Activated CD8-positive, alpha-beta memory T cell treated with anti-CD3 and anti-CD28 coated beads for 1 hour (primary cell): Measurements from ENCODE around the gene TMEM17.

Experiments
- DNase-seq, 2 donors: peaks; one replicate each; pipeline ENCODE4 v3.0.0-alpha.2; 2020; ENCODE audit warnings: low read depth in 1 of 2; ENCODE audit errors: extremely low read depth in 1 of 2

The TMEM17 gene

DNA sequence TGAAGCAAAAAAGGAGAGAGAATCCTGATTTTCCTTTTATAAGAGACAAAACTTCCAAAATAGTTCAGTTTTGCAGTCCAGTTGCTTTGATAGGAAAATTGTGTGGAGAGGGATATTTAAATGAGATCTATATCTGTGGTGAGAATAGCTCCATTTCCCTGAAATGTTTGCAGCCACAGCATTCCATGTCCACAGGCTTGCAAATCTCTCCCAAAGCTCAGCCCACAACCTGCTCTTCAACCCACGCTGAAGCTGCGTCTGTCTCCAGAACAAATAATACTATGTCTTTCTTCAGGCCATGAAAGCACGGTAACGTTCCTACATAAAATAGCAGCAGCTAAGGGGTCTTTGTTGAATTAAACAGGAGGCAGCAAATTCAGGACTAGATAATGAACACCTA is 31.8 kb downstream of the TMEM17 start:
- DNase-seq: no peak

DNA sequence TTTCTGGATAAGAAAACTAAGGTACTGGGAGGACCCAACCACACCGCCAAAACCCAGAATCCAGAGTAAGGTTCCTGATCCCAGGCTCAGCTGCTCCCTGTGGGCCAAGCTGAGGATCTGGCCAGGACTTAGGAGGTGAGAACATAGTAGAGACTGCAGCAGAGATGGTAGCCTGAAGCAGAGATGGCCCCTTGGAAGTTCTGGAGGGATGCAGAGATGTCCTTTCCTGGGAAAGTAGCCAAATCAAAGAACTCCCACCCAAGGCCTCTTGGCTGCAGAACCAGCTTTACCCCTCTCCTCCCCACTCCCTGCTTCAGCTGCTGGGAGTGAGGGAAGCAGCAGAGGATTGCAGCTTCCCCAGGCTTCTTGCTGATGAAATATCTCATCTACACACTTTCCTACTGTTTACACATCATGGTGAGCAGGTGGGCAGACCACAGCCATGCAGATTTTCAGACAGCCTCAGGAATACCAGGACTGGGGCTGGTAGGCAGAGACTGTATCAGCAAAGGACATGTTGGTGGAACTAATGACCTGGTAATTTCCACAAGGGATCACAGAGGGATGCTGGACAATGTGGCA is 32.7 kb downstream of the TMEM17 start:
- no peak for DNase-seq

DNA sequence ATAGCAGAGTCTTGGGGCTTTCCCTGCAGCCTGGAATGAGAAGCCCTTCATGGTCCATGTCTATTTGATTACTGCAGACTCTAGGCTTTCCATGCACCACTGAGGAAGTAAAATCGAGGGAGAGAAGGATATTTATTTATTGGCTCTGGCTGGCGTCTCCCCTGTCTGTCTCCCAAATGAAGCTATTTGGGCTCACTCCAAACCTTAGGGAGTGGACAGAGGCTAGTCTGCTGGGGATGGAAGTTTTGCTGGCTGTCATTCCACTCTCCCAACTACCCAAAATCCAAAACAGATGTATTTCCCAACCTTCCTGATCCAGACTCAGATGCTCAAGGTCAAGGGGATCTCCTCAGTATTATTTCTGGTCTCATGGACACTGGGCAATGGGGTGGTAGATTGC is 33.7 kb downstream of the TMEM17 start:
- no peak for DNase-seq

DNA sequence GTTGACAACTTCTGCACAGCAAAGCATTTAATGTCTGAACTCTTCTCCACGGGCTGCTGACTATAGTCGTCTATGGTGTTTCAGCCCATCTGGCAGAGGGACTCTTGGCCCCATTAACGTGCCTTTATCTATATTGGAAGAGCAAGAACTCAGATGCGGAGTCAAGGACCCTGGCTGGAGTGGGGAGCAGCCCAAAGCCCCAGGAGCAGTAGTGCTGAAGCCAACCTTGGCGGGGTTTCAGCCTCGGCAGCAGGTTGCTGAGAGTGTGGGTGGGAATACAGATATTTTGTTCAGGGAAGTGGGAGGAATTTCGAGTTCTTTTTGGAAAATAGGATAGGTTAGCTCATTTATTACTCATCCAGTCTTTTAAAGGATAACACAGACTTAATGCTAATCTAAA is 34.2 kb downstream of the TMEM17 start:
- no peak for DNase-seq

DNA sequence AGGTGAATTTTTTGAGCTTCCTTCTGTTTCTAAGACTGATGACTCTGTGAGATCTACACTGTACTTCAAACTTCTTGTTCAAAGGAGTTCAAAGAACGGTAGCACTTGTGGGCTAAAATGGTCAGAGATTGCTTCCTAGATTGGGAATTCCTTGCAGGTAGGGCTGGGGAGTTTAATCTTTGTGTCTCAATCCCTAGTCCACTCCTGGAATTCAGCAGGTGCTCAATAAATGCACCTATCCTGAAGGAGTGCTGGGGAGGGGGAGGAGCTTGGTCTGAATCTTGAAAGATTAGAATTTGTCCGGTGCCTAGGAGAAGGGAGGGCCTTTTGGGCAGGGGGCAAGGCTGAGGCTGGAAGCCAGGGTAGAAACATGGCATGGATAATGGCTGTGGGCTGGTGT is 34.6 kb downstream of the TMEM17 start:
- no peak for DNase-seq

DNA sequence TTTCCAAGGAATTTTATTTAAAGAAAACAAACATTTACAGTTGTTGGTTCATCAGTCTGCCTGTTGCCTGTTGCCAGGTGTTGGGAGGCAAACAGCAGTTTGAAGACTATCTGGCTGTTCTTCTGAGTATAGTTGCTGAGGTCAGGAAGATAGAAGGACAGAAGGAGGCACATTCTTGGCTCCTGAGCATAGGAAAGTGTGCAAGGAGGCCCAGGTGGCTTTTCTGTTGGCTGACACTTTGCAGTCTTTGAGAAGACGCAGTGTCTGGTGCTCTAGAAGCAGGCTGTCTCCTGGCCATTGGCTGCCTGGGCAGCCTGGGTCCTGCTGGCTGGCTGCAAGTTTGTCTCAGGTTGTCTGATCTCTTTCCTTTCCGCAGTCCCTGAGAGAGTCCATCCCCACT is 36.4 kb downstream of the TMEM17 start:
- DNase-seq: no peak

DNA sequence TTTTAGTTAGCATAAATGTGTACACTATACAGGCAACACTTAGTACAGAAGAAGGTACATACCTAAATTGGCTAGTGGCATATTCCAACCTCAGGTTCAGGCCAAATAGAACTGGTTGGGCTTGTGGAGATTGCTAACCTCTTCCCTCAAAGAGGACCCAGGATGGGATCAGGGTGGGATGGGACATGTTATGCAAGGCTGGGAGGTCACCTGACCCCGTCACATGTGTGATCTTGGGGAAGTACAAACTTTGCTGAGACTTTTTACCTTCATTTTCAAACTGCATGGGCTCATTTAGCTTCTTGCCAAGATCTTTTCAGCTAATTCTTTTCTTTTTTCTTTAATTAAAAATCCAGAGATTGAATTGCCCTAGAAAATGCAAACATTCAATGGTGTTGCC is 36.9 kb downstream of the TMEM17 start:
- DNase-seq: no peak

DNA sequence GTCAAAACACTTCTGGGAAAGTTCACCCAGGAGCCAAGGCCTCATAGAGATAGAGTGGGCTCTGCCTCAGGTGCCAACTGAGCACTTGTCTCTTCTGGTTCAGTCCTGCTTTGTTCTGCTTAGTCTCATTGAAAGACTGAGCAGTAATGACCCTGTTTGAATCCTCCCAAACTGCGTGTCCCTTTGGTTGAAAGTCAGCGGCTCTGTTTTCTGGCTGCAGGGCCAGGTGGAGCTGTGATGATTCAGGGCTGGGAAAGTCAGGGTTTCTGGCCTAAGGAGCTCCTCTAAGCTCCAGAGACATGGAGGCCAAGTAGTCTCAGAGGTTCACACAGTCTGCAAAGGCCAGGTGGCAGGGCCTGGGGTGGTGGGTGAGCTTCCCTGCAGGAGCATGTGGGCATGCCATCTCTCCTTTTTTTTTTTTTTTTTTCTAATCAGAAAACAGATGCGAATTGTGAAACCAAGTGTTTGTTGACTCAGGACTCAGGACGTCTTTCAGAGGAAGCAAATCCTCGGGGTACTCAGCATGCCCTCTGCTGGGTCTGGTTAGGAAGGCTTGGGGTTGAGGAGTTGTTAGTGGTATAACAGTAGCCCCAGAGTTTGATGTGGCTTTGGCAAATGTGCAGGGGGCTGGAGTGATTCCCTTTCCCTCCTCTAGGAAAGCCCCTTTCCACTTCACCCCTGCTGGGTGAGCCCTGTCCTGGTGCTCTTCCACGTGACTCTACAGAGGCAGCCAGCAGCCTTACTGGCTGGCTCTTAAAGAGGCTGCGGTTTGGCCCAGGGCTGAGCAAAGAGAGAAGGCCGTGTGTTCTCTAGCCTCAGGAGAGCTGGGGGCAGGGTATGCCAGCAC is 38.3 kb downstream of the TMEM17 start:
- no peak for DNase-seq

DNA sequence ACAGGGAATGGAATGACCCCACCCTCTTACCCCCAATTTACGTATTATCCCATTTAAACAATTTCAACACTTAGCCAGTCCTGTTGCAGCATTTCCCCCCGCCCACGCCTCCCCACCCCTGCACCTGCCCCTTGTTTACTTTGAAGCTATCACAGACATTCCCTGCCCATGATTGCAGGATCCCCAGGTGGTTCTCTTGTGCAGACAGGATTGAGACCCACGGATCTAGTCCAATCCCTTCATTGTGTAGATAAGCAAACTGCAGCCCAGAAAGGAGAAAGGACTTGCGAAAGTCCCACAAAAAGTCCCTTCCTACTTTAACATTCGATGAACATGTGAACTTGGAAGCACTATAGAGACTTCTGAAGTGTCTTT is 38.9 kb downstream of the TMEM17 start:
- no peak for DNase-seq

DNA sequence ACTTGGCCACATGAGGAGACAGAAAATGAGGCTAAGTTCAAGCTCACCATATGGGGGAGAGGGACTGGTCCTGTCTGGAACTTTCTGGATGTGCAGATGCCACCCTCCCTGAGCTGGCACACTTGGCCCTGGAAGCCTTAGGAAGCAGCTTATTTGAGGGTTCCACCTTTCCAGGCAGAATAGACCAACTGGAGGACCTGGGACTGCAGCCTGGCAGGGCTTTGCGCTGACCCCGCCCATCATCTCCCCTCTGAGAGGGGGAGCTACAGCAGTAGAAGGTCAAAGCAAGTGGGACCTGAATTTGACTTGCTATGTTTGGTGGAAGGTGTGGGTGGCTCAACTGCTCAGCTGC is 39.5 kb downstream of the TMEM17 start:
- no peak for DNase-seq

DNA sequence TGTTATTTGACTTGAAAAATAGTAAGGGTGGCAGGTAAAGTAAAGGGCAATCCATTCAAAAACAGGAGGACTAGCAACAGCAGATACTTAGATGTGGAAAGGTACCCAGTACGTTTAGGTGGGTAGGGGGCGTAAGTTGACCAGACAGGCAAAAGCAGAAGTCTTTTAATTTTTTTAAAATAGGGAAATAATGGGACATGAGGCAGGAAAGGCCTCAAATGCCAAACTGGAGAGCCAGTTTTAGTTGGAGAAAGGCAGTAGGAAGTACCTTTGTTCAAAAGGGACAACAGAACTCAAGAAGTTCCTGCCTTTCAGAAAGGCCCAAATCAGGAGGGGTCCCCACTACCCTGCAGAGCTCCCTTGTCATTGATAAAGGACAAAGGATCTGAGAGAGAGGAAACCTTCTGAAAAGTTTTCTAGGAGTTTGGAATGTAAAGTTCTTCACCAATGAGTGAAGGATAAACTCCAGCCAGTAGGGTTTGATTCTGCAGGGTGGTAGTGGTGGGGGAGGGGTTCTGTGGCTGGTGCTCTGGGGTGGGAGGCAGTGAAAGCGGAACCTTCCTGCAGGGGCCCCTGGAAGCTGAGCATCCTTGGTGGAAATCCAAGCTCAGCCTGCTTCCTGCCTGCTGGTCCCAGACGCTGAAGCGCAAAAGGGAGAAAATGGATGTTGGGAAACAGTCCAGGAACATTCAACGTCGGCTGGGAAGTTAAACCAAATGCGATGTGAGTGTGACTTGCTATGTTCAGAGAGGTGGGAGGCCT is 40.1 kb downstream of the TMEM17 start:
- no peak for DNase-seq

DNA sequence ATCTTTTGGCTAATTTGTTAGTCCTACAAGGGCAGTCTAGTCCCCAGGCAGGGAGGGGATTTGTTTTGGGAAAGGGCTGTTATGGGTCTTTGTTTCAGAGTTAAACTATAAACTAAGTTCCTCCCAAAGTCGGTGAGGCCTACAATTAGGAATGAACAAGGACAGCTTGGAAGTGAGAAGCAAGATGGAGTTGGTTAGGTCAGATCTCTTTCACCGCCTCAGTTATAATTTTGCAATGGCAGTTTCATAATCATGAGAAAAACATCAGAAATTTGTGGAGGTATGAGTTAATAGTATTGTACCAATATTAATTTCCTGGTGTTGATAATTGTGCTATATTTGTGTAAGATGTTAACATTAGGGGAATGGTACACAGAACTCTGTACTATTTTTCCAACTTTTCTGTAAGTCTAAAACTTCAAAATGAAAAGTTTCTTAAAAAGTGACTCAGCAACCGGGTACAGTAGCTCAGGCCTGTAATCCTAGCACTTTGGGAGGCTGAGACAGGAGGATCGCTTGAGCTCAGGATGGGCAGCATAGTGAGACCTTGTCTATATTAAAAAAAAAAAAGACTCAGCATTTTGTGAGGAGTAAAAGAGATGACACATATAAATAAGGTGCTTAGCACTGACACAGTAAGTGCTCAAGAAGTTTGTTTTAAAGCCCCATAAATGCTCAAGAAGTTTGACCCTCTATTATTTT is 40.8 kb downstream of the TMEM17 start:
- DNase-seq: no peak

DNA sequence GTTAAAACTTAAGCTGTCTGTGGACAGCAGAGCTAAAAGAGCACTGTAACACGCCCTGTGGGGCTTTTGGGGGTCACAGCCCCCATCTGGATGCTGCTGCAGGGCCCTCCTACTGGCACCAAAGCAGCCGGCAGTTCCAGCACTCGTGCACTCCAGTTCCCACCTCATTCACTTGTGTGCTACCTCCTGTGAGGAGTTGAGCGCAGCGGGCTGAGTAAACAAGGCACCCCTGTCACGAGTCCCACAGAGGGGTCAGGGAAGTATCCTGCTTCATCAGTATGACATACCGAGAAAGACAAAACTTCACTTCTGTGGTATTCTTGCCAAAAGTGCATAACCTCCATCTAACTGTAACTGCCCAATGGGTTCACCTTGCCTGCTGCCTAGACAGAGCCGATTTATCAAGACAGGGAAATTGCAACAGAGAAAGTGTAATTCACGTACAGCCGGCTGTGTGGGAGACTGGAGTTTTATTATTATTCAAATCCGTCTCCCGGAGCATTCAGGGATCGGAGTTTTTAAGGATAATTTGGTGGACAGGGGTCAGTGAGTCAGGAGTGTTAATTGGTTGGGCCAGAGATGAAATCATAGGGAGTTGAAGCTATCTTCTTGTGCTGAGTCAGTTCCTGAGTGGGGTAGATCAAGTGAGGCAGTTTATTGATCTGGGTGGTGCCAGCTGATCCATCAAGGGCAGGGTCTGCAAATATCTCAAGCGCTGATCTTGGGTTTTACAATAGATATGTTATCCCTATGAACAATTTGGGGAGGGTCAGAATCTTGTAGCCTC is 41.6 kb downstream of the TMEM17 start:
- no peak for DNase-seq

DNA sequence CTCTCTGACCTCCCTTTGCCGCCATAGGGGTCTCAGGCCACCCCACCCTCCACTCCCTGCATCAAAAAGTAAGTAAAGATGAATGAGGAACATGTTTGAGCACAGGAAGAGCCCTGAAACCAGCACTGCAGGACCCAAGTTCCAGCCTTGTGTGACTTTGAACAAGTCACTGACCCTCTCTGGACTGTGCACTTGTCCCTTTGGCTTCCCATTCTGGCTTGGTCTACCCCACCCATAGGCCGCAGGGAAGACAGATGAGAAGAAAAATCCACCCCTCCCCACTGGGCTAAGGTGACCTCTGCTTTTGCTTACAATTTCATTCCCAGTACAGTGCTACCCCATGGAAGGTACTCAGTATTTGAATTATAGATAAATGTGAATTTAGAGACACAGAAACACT is 43.8 kb downstream of the TMEM17 start:
- no peak for DNase-seq

DNA sequence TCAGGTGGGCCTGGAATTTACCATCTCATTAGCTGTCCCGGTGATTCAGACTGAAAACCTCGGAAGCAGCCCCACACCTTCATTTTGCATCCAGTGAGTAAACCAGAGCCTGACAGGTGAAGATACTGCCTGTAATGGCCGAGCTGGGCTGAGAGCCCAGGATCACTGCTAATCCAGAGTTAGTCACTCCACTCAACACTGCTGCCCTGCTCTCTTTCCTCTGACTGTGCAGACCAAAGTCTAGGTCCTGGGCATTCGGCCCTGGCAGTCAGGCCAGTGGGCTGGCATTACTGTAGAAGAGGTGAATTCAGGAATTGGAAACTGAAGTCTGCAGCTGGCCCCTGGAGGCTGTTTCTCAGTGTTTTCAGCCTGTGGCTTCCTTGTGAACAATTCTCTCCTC is 44.3 kb downstream of the TMEM17 start:
- no peak for DNase-seq

DNA sequence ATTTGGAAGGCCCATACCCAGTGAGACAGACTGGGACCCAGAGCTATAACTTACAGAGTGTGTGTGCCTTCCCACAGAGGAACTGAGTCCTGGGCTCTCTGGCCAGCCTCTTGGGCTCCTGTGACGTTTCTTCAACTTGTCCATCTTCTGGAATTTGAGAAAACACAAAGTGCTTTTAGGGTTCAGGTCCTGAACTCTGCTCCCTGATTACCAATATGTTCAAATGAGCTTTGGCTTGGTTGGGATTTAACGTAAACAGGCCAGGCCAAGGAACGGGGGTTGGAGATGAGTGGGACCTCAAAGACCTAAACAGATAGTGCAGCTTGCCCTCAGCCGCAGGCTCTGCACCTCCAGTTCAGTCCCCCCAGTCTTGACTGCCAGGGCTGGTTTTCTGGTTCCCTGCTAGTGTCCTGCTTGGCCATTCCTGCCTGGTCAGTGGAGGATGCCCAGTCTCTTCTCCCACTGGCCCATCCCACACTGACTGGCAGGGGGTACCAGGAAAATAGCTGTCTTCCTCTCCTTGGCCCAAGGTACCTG is 44.9 kb downstream of the TMEM17 start:
- no peak for DNase-seq

DNA sequence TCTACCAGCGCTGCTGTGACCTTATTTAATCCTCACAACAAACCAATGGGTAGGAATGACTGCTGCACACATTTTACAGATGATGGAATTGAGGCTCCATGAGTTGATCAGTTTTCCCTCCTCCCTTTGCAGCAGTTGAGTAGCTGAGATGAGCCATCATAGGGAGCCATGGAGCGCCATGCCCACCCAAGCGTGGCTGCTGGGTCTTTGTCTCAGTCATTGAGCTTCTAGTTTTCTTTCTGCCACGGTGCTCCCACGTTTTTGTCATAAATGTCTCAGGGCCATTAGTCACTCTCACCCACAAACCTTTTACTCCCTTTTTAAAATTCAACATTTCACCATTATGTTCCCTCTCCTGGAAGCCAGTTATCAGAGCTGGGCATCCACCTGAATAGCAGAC is 45.8 kb downstream of the TMEM17 start:
- DNase-seq: no peak

DNA sequence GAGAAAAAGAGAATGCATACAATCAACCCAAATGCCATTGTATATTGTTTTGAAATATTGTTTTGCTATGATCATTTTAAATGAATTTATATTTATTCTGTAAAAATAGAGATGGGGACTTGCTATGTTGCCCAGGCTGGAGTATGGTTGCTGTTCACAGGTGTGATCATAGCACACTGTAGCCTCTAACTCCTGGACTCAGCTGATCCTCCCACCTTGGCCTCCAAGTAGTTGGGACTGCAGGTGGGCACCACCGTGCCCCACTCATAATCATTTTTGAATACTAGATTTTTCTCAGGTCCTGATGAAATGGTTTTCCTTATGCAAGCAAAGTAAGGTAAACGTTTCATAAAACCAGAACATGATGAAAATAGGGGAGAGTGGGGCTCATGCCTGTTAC is 46.3 kb downstream of the TMEM17 start:
- no peak for DNase-seq

DNA sequence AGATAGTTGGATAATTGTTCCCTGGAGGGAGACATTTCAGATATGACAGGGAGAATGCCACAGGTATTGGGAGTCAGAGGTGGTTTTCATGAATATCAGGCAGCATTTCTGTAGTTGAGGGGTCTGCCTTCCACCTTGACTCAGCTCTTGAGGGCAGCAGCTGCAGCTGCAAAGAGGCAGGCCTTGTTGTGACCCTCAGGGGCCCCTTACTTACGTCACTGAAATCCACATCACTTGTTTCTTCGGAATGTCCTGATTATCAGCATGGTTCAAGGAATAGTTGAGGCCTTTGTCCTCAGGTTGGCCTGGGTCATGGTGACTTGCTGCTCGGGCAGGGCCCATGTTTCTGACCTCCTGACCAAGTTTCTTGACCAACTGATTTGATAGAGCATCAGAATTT is 46.9 kb downstream of the TMEM17 start:
- no peak for DNase-seq

DNA sequence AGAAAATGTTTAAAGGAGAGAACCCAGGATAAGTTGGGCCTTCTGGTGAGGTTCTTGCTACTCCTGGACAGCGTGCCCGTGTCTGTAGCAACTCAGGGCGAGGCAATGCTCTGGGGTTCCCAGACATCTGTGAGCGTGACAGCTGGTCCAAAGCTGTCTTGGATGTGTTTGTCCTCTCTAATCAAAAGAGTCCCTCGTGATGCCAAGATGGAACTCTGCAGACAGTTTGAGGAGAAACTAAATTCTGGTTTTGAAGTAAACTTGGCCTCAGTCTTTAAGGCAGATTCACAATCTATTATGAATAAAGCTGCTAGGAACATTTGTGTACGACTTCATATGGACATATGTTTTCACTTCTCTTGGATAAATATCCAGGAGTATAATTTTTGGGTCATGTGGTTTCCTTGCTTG is 47.3 kb downstream of the TMEM17 start:
- DNase-seq: no peak
